HPDE6-E6E7 (cell line): Measurements from ENCODE around the gene FCGR1A.
"Not testable (repeated sequence)": the region's sequence is repeated elsewhere in the genome, so short reads cannot be mapped to it uniquely, and the experiment has no call there.

Experiments used
- DNase-seq: peaks from one replicate; pipeline ENCODE4 v3.0.0; 2011; ENCODE audit warnings: missing footprints; ENCODE audit errors: extremely low spot score

FCGR1A gene

GRCh38 chr1:149832316-149833126, 50.0 kb downstream of the FCGR1A start:
- not testable (repeated sequence) for DNase-seq

- DNase-seq, result not testable (repeated sequence)
Measured at GRCh38 chr1:149833144-149833543, 50.6 kb downstream of the FCGR1A start.

GRCh38 chr1:149841149-149841548, 58.7 kb downstream of the FCGR1A start:
- DNase-seq, result not testable (repeated sequence)
